Measurements from ENCODE around the gene RECK.
A peak's percentile ranks its signal among the peaks of the same experiment; 100 is the strongest.
"Not testable (repeated sequence)": the region's sequence is repeated elsewhere in the genome, so short reads cannot be mapped to it uniquely, and the experiment has no call there.

Gene RECK

GRCh38 chr9:36074870-36075532 is 38.3 kb downstream of the RECK start:
- DNase-seq: no peak

GRCh38 chr9:36078051-36078450 is 41.3 kb downstream of the RECK start:
- DNase-seq: no peak

GRCh38 chr9:36080519-36080918 is 43.8 kb downstream of the RECK start:
- DNase-seq: no peak

GRCh38 chr9:36082931-36083330 is 46.2 kb downstream of the RECK start:
- no peak for DNase-seq

- no peak for DNase-seq
Observed at GRCh38 chr9:36086442-36086841, 49.7 kb downstream of the RECK start.

- DNase-seq: not testable (repeated sequence)
Observed at GRCh38 chr9:36087054-36087453, 50.3 kb downstream of the RECK start.

GRCh38 chr9:36088020-36088419 is 51.3 kb downstream of the RECK start:
- DNase-seq: no peak

- DNase-seq: no peak
Observed at GRCh38 chr9:36091026-36091953, 54.6 kb downstream of the RECK start.

- DNase-seq: no peak
Observed at GRCh38 chr9:36092014-36092413, 55.3 kb downstream of the RECK start.

GRCh38 chr9:36092509-36093215 is 55.9 kb downstream of the RECK start:
- DNase-seq: peak; percentile 19

GRCh38 chr9:36093384-36093783 is 56.7 kb downstream of the RECK start:
- no peak for DNase-seq

- no peak for DNase-seq
Observed at GRCh38 chr9:36099718-36100117, 63.0 kb downstream of the RECK start.

- no peak for DNase-seq
Observed at GRCh38 chr9:36100532-36100931, 63.8 kb downstream of the RECK start.

GRCh38 chr9:36101916-36102741 is 65.4 kb downstream of the RECK start:
- DNase-seq: no peak

GRCh38 chr9:36102742-36103495 is 66.2 kb downstream of the RECK start:
- peak; percentile 90 for DNase-seq

GRCh38 chr9:36109071-36109470 is 72.4 kb downstream of the RECK start:
- no peak for DNase-seq

GRCh38 chr9:36110434-36110833 is 73.7 kb downstream of the RECK start:
- no peak for DNase-seq

- no peak for DNase-seq
Observed at GRCh38 chr9:36112516-36112915, 75.8 kb downstream of the RECK start.

- no peak for DNase-seq
Observed at GRCh38 chr9:36113999-36114398, 77.3 kb downstream of the RECK start.

GRCh38 chr9:36116593-36116992 is 79.9 kb downstream of the RECK start:
- no peak for DNase-seq

- DNase-seq: no peak
Observed at GRCh38 chr9:36118201-36118600, 81.5 kb downstream of the RECK start.

GRCh38 chr9:36118706-36119105 is 82.0 kb downstream of the RECK start:
- DNase-seq: no peak
